Loucy (cell line): ENCODE results near the gene GATC.

Source experiments
- H2AFZ ChIP-seq: fragments of 200-600 bp; sonication (generic); 2 replicates; pipeline ENCODE4 v1.6.0; 2016; ENCODE audit warnings: antibody characterized with exemption, mild to moderate bottlenecking, low read length, moderate library complexity
- H3F3A ChIP-seq: fragments of 200-600 bp; 2 replicates; pipeline ENCODE4 v1.6.0; 2016; ENCODE audit warnings: antibody characterized with exemption, low read depth, mild to moderate bottlenecking
- H3K27me3 ChIP-seq: fragments of 200-600 bp; sonication (generic); 2 replicates; pipeline ENCODE4 v1.6.1; 2014; ENCODE audit warnings: low read length, mild to moderate bottlenecking; ENCODE audit not compliant: insufficient read depth, poor library complexity, severe bottlenecking
- H3K36me3 ChIP-seq: fragments of 200-600 bp; sonication (generic); 2 replicates; pipeline ENCODE4 v1.6.1; 2016; ENCODE audit warnings: low read length; ENCODE audit not compliant: insufficient read depth
- H3K4me1 ChIP-seq: fragments of 200-600 bp; sonication (generic); 2 replicates; pipeline ENCODE4 v1.5.1; 2014; ENCODE audit warnings: low read length, mild to moderate bottlenecking; ENCODE audit not compliant: insufficient read depth, poor library complexity, severe bottlenecking
- H3K4me2 ChIP-seq: fragments of 200-600 bp; sonication (generic); 2 replicates; pipeline ENCODE4 v1.6.0; 2014; ENCODE audit warnings: antibody characterized with exemption, low read length, low read depth, mild to moderate bottlenecking; ENCODE audit not compliant: poor library complexity, severe bottlenecking
- H3K4me3 ChIP-seq: fragments of 200-600 bp; sonication (generic); 2 replicates; pipeline ENCODE4 v1.5.1; 2014; ENCODE audit warnings: low read length, mild to moderate bottlenecking, mixed read lengths; ENCODE audit not compliant: poor library complexity, severe bottlenecking
- H3K79me2 ChIP-seq: fragments of 200-600 bp; sonication (generic); 2 replicates; pipeline ENCODE4 v1.6.1; 2014; ENCODE audit warnings: low read length; ENCODE audit not compliant: insufficient read depth
- H3K9ac ChIP-seq: fragments of 200-600 bp; sonication (generic); 2 replicates; pipeline ENCODE4 v1.6.0; 2014; ENCODE audit warnings: mild to moderate bottlenecking, low read depth, low read length, moderate library complexity; ENCODE audit not compliant: poor library complexity, severe bottlenecking
- H3K9me2 ChIP-seq: fragments of 200-600 bp; sonication (generic); replicated peaks from 2 replicates; pipeline ENCODE4 v1.6.1; 2016; ENCODE audit warnings: low read depth, low read length, mixed read lengths
- H3K9me3 ChIP-seq: fragments of 200-600 bp; sonication (generic); 2 replicates; pipeline ENCODE4 v1.6.1; 2014; ENCODE audit warnings: mild to moderate bottlenecking, antibody characterized with exemption, low read length, low read depth; ENCODE audit not compliant: insufficient read depth
- H4K20me1 ChIP-seq: fragments of 200-600 bp; sonication (generic); 2 replicates; pipeline ENCODE4 v1.6.0; 2014; ENCODE audit warnings: antibody characterized with exemption, low read length, mild to moderate bottlenecking; ENCODE audit not compliant: insufficient read depth, poor library complexity, severe bottlenecking
- CTCF ChIP-seq: fragments of 200-600 bp; sonication (generic); conservative IDR thresholded peaks from 2 replicates; pipeline ENCODE4 v1.5.1; 2014; ENCODE audit warnings: mild to moderate bottlenecking, antibody characterized with exemption, low read length
- EZH2phosphoT487 ChIP-seq: fragments of 200-600 bp; IDR thresholded peaks from 2 replicates; pipeline ENCODE4 v1.6.1; 2018; ENCODE audit warnings: antibody characterized with exemption, mild to moderate bottlenecking, moderate library complexity, borderline replicate concordance

The GATC gene

GRCh38 chr12:120453060-120453750 is 7.0 kb downstream of the GATC start:
- Histone ChIP-seq H3K9me3 (no peaks in the 10 kb centered on the region), H3K27me3 (no peaks in the 10 kb centered on the region), H3F3A (no peaks in the 10 kb centered on the region), H4K20me1 (peaks cover 6% of the 10 kb centered on the region), H3K9ac (no peak overlapping the region), H3K4me1 (no peaks in the 10 kb centered on the region), H3K4me3 (no peak overlapping the region), H2AFZ (no peak overlapping the region), H3K36me3 (peaks cover 35% of the 10 kb centered on the region; the same call in 1 of the 2 replicates), H3K4me2 (no peak overlapping the region), H3K79me2 (peaks cover 28% of the 10 kb centered on the region), H3K9me2 (no peaks in the 10 kb centered on the region)
- TF ChIP-seq EZH2phosphoT487 (no peak), CTCF (no peak)

- H3K4me2 ChIP-seq = no peak overlapping the region
- H3K4me1 ChIP-seq = no peaks in the 10 kb centered on the region
- no peak overlapping the region for H3K4me3 ChIP-seq
- H3K9me2 ChIP-seq = no peaks in the 10 kb centered on the region
- H3F3A ChIP-seq = no peaks in the 10 kb centered on the region
- H3K36me3 ChIP-seq = peaks cover 42% of the 10 kb centered on the region; the same call in 1 of the 2 replicates
- no peak for TF ChIP-seq EZH2phosphoT487
- TF ChIP-seq CTCF = peak; percentile 80
- H3K9ac ChIP-seq = no peak overlapping the region
- H3K79me2 ChIP-seq = peaks cover 20% of the 10 kb centered on the region; the same call in 1 of the 2 replicates
- no peak overlapping the region for H2AFZ ChIP-seq
- H3K9me3 ChIP-seq = no peaks in the 10 kb centered on the region
- H3K27me3 ChIP-seq = no peaks in the 10 kb centered on the region
- peaks cover 10% of the 10 kb centered on the region for H4K20me1 ChIP-seq
Observed at GRCh38 chr12:120453977-120454376, 7.7 kb downstream of the GATC start.

GRCh38 chr12:120455302-120455701 is 9.1 kb downstream of the GATC start:
- H3F3A ChIP-seq = no peaks in the 10 kb centered on the region
- H3K36me3 ChIP-seq = peaks cover 53% of the 10 kb centered on the region

More at GRCh38 chr12:120455302-120455701, 9.1 kb downstream of the GATC start:
- no peaks in the 10 kb centered on the region for H3K9me3 ChIP-seq
- TF ChIP-seq EZH2phosphoT487 (no peak), CTCF (no peak)
- H3K4me1 ChIP-seq = no peaks in the 10 kb centered on the region
- peaks cover 10% of the 10 kb centered on the region for H4K20me1 ChIP-seq
- peaks cover 7% of the 10 kb centered on the region; the same call in 1 of the 2 replicates for H3K79me2 ChIP-seq
- no peak overlapping the region for H3K4me3 ChIP-seq
- no peak overlapping the region for H2AFZ ChIP-seq
- no peaks in the 10 kb centered on the region for H3K9me2 ChIP-seq
- no peaks in the 10 kb centered on the region for H3K27me3 ChIP-seq
- no peak overlapping the region for H3K9ac ChIP-seq
- H3K4me2 ChIP-seq = no peak overlapping the region
